OCI-LY1 (cell line): Measurements from ENCODE around the gene CNNM4.

Experiments
- H2AFZ ChIP-seq: fragments of 200-600 bp; sonication (generic), shearing (Covaris generic); 2 replicates; pipeline ENCODE4 v1.6.0; 2014; ENCODE audit warnings: antibody characterized with exemption, mild to moderate bottlenecking, low read length
- H3F3A ChIP-seq: fragments of 200-600 bp; sonication (generic), shearing (Covaris generic); 2 replicates; pipeline ENCODE4 v1.6.0; 2014; ENCODE audit warnings: mild to moderate bottlenecking, antibody characterized with exemption, low read length, moderate library complexity; ENCODE audit not compliant: insufficient read depth
- H3K27ac ChIP-seq: fragments of 200-600 bp; sonication (generic); 2 replicates; pipeline ENCODE4 v1.5.1; 2014; ENCODE audit warnings: low read length, mixed run types, mild to moderate bottlenecking, low read depth; ENCODE audit not compliant: poor library complexity, severe bottlenecking
- H3K27me3 ChIP-seq: fragments of 200-600 bp; sonication (generic); 2 replicates; pipeline ENCODE4 v1.6.0; 2014; ENCODE audit warnings: antibody characterized with exemption, mild to moderate bottlenecking, low read length, moderate library complexity; ENCODE audit not compliant: insufficient read depth
- H3K36me3 ChIP-seq: fragments of 200-600 bp; sonication (generic); 2 replicates; pipeline ENCODE4 v1.6.1; 2014; ENCODE audit warnings: mild to moderate bottlenecking, antibody characterized with exemption, low read length, moderate library complexity, mixed read lengths; ENCODE audit not compliant: insufficient read depth
- H3K4me1 ChIP-seq: fragments of 200-600 bp; sonication (generic); 2 replicates; pipeline ENCODE4 v1.5.1; 2014; ENCODE audit warnings: mild to moderate bottlenecking, low read length, moderate library complexity; ENCODE audit not compliant: insufficient read depth, severe bottlenecking
- H3K4me2 ChIP-seq: fragments of 200-600 bp; sonication (generic), shearing (Covaris generic); 2 replicates; pipeline ENCODE4 v1.6.1; 2014; ENCODE audit warnings: low read length
- H3K4me3 ChIP-seq: fragments of 200-600 bp; sonication (generic); 2 replicates; pipeline ENCODE4 v1.5.1; 2014; ENCODE audit warnings: low read length, low read depth, mild to moderate bottlenecking, mixed read lengths; ENCODE audit not compliant: poor library complexity, severe bottlenecking
- H3K79me2 ChIP-seq: fragments of 200-600 bp; shearing (Covaris generic); 2 replicates; pipeline ENCODE4 v1.6.1; 2016; ENCODE audit warnings: mixed run types, low read length, mixed read lengths; ENCODE audit not compliant: insufficient read depth
- H3K9ac ChIP-seq: fragments of 200-600 bp; sonication (generic), shearing (Covaris generic); 2 replicates; pipeline ENCODE4 v1.6.1; 2014; ENCODE audit warnings: mild to moderate bottlenecking, low read length, mixed read lengths
- H3K9me2 ChIP-seq: fragments of 200-600 bp; sonication (generic), shearing (Covaris generic); 2 replicates; pipeline ENCODE4 v1.6.1; 2014; ENCODE audit warnings: low read depth, mild to moderate bottlenecking, low read length, mixed read lengths
- H3K9me3 ChIP-seq: fragments of 200-600 bp; shearing (Covaris generic); 2 replicates; pipeline ENCODE4 v1.6.1; 2014; ENCODE audit warnings: low read length, mixed read lengths
- H4K20me1 ChIP-seq: fragments of 200-600 bp; sonication (generic), shearing (Covaris generic); 2 replicates; pipeline ENCODE4 v1.6.0; 2016; ENCODE audit warnings: mild to moderate bottlenecking, low read length; ENCODE audit not compliant: insufficient read depth
- EZH2 ChIP-seq: fragments of 200-600 bp; sonication (generic), shearing (Covaris generic); IDR thresholded peaks from 2 replicates; pipeline ENCODE4 v1.8.0; 2017; ENCODE audit warnings: borderline replicate concordance, mixed run types, mild to moderate bottlenecking, antibody characterized with exemption, low read length, moderate library complexity, mixed read lengths
- TF ChIP-seq, protein P1 (sequence below): fragments of 200-600 bp; sonication (generic), shearing (Covaris generic); IDR thresholded peaks from 2 replicates; pipeline ENCODE4 v1.5.1; 2017; ENCODE audit warnings: mild to moderate bottlenecking, antibody characterized with exemption, low read length, moderate library complexity, mixed read lengths

The CNNM4 gene

DNA sequence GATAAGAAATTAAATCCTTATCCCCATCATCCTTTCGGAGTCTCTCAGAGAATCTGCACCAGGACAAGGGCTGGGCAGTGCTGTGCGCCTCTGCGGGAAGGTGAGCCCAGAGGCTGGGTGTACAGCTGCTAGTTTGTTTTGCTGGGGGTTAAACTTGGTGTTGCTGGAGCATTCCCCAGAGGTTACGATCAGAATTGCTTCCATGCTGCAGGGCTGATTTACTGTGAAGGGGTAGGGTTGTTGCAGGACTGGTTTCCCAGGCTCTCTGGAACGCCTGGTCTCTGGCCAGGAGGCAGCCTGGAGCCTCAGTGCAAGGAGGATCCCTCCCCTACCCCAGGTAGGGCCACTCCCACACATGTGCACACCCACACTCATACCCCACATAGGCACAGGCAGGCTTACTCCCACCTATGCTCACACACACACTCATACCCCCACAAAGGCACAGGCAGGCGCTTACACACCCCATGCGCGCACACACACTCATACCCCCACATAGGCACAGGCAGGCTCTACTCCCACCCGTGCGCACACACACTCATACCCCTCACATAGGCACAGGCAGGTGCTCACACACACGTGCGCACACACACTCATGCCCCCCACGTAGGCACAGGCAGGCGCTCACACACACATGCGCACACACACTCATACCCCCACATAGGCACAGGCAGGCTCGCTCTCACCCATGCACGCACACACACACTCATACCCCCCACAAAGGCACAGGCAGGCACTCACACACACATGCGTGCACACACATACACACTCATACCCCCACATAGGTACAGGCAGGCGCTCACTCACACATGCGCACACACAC is 11.3 kb downstream of the CNNM4 start:
- no peaks in the 10 kb centered on the region for H4K20me1 ChIP-seq
- H3K9ac ChIP-seq, result no peak overlapping the region
- no peaks in the 10 kb centered on the region for H3F3A ChIP-seq
- H3K4me2 ChIP-seq, result no peak overlapping the region
- H3K9me3 ChIP-seq, result no peaks in the 10 kb centered on the region
- H3K79me2 ChIP-seq, result no peaks in the 10 kb centered on the region
- no peak overlapping the region for H3K4me3 ChIP-seq
- H3K4me1 ChIP-seq, result peaks cover 31% of the 10 kb centered on the region
- no peaks in the 10 kb centered on the region for H3K27me3 ChIP-seq
- H3K27ac ChIP-seq, result no peak overlapping the region
- H2AFZ ChIP-seq, result no peak overlapping the region
- TF ChIP-seq, protein P1, sequence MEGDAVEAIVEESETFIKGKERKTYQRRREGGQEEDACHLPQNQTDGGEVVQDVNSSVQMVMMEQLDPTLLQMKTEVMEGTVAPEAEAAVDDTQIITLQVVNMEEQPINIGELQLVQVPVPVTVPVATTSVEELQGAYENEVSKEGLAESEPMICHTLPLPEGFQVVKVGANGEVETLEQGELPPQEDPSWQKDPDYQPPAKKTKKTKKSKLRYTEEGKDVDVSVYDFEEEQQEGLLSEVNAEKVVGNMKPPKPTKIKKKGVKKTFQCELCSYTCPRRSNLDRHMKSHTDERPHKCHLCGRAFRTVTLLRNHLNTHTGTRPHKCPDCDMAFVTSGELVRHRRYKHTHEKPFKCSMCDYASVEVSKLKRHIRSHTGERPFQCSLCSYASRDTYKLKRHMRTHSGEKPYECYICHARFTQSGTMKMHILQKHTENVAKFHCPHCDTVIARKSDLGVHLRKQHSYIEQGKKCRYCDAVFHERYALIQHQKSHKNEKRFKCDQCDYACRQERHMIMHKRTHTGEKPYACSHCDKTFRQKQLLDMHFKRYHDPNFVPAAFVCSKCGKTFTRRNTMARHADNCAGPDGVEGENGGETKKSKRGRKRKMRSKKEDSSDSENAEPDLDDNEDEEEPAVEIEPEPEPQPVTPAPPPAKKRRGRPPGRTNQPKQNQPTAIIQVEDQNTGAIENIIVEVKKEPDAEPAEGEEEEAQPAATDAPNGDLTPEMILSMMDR, result no peak
- TF ChIP-seq EZH2, result no peak
- no peaks in the 10 kb centered on the region for H3K9me2 ChIP-seq
- H3K36me3 ChIP-seq, result no peaks in the 10 kb centered on the region

DNA sequence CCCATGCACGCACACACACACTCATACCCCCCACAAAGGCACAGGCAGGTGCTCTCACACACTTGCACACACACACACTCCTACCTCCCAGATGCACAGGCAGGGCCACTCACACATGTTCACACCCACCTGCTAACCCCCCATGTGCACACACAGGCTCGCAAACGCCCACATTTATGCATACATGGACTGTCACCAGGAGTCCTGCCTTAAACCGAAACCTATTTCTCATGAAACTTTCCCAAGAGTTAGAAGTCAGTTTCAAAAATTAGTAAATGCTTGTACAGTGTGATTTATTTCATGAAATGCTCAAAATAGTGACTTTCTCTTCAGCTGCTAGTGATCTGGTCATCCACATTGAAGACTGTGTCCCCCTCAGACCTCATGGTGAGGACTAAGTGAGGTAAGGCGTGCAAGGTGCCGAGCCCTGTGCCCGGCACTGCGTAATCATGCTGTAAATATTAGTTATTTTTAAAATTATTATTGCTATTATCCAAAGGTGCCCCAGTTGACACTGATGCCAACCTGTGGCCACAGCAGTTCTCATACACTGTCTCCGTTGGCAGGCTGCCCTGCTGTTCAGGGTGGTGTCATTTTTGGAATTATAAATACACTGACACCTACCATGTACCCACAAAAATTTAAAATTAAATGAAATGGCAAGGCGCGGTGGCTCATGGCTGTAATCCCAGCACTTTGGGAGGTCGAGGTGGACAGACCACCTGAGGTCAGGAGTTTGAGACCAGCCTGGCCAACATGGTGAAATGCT is 12.4 kb downstream of the CNNM4 start:
- Histone ChIP-seq H3K4me1 (peaks cover 24% of the 10 kb centered on the region), H3K9me3 (no peaks in the 10 kb centered on the region), H3K27me3 (no peaks in the 10 kb centered on the region), H3K27ac (no peak overlapping the region), H3K79me2 (no peaks in the 10 kb centered on the region), H3K4me2 (peak overlapping the region; percentile 25; the same call in 1 of the 2 replicates), H3K36me3 (no peaks in the 10 kb centered on the region), H3K9me2 (no peaks in the 10 kb centered on the region), H4K20me1 (no peaks in the 10 kb centered on the region), H3K9ac (no peak overlapping the region), H3K4me3 (peak overlapping the region; percentile 15), H2AFZ (no peak overlapping the region), H3F3A (no peaks in the 10 kb centered on the region)
- TF ChIP-seq EZH2, result no peak
- TF ChIP-seq, protein P1, result no peak

DNA sequence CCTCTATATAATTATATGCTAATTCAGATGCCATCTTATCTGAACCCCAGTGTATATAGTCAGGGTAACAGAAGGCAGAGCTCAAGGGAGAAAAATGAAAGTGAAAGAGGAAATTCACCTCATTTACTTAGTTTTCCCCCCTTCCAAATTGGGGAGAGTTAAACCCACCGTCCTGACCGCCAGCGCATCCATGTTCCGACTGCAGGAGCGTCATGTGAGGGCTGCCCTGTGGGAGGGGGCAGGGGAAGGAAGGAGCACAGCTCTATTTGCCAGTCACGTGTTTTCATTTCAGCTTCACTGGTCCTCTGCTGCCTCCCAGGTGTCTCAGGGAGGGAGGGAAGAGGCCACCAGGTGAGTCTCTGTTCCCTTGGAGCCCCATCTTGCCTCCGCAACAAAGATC is 13.2 kb downstream of the CNNM4 start:
- Histone ChIP-seq H3K36me3 (no peaks in the 10 kb centered on the region), H3K9me3 (no peaks in the 10 kb centered on the region), H3K4me2 (peak overlapping the region; percentile 89), H3K27ac (no peak overlapping the region), H3K9ac (peak overlapping the region; percentile 52), H3K4me3 (peak overlapping the region; percentile 59), H4K20me1 (no peaks in the 10 kb centered on the region), H3F3A (no peaks in the 10 kb centered on the region), H3K9me2 (no peaks in the 10 kb centered on the region), H3K27me3 (no peaks in the 10 kb centered on the region), H3K4me1 (peaks cover 18% of the 10 kb centered on the region), H3K79me2 (no peaks in the 10 kb centered on the region), H2AFZ (peak overlapping the region; percentile 94)
- TF ChIP-seq EZH2, result no peak
- TF ChIP-seq, protein P1, result no peak
